AG09309 (cell line): ENCODE results near the gene SLC1A1.

Experiments
- DNase-seq: peaks from one replicate; pipeline ENCODE4 v3.0.0-alpha.2; 2010; ENCODE audit warnings: low read depth
- H3K4me3 ChIP-seq: 2 replicates; pipeline ENCODE4 v1.5.1; 2011; ENCODE audit warnings: mild to moderate bottlenecking, low read depth, low read length, moderate library complexity; ENCODE audit not compliant: control insufficient read depth
- TF ChIP-seq, protein P1 (sequence below): IDR thresholded peaks from 2 replicates; pipeline ENCODE4 v1.5.1; 2011; ENCODE audit warnings: mild to moderate bottlenecking, low read depth, low read length, inconsistent platforms; ENCODE audit not compliant: insufficient read depth, control insufficient read depth; ENCODE audit errors: missing control alignments

SLC1A1 gene

DNA sequence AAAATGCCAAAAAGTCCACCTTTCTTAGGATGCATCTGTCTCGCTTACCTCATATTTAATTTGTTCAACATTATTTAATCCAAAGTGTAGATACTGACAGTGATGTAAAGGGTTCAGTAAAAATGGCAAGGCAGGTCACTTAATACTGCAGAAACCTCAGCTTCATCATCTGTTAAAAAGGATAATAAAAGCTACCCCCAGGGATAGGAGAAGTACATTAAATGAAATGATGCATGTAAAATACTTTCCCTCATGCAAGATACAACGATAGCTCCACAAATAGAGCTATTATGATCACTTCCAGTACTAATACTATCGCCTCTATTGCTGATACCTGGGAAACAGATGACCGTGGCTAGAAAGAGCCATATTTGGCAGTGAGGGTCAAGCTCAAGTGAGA lies 82.9 kb downstream of the SLC1A1 start:
- DNase-seq = no peak
- TF ChIP-seq, protein P1, sequence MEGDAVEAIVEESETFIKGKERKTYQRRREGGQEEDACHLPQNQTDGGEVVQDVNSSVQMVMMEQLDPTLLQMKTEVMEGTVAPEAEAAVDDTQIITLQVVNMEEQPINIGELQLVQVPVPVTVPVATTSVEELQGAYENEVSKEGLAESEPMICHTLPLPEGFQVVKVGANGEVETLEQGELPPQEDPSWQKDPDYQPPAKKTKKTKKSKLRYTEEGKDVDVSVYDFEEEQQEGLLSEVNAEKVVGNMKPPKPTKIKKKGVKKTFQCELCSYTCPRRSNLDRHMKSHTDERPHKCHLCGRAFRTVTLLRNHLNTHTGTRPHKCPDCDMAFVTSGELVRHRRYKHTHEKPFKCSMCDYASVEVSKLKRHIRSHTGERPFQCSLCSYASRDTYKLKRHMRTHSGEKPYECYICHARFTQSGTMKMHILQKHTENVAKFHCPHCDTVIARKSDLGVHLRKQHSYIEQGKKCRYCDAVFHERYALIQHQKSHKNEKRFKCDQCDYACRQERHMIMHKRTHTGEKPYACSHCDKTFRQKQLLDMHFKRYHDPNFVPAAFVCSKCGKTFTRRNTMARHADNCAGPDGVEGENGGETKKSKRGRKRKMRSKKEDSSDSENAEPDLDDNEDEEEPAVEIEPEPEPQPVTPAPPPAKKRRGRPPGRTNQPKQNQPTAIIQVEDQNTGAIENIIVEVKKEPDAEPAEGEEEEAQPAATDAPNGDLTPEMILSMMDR = no peak
- no peak overlapping the region for H3K4me3 ChIP-seq

- TF ChIP-seq, protein P1 = no peak
- no peak overlapping the region for H3K4me3 ChIP-seq
- DNase-seq = no peak
Measured at GRCh38 chr9:4573634-4574389, 83.5 kb downstream of the SLC1A1 start.

- TF ChIP-seq, protein P1 = no peak
- no peak for DNase-seq
- H3K4me3 ChIP-seq = no peak overlapping the region
Measured at GRCh38 chr9:4574657-4575243, 84.5 kb downstream of the SLC1A1 start.

DNA sequence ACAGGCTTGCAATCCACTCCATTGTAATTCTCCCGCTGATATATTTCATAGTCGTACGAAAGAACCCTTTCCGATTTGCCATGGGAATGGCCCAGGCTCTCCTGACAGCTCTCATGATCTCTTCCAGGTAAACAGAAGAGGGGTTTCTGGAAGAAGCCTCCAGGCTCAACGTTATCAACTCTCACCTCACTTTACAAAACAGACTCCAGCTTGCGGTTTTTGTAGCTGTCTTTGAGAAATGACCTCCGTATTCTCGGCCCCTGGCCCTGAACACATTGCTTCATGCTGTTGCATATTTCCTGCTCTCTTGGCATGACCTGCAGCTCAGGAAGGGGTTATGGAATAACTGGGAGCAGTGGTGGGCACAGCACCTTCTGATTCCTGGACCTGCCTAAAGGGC lies 85.7 kb downstream of the SLC1A1 start:
- no peak overlapping the region for H3K4me3 ChIP-seq
- no peak for DNase-seq
- TF ChIP-seq, protein P1 = no peak

- no peak overlapping the region for H3K4me3 ChIP-seq
- DNase-seq = no peak
- TF ChIP-seq, protein P1 = no peak
Measured at GRCh38 chr9:4576448-4576847, 86.2 kb downstream of the SLC1A1 start.

DNA sequence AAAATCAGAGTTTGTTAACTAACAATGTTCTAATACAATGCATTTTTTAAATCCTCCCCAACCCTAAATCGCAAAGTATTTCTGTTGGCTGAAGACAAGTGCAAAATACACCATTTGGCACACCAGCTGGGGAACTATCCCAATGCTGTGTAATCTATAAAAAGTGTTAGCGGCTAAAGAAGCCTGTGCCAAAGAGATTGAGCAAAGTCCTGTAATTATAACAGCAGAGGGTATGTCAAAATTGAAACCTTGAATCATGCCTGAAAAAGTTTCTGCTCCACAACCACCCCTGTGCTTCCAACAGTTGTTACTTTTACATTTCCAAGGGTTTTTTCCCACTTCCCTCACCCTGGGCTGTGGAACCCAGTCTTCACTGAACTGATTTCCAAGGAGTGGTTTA lies 88.7 kb downstream of the SLC1A1 start:
- no peak for DNase-seq
- TF ChIP-seq, protein P1 = no peak
- H3K4me3 ChIP-seq = no peak overlapping the region
